ENCODE data around the gene E2F6.

- TF ChIP-seq CTCF (IDR thresholded peaks at IDR 0.05 in 8 of 11, conservative IDR thresholded peaks at IDR 0.05 in 3 of 11), result peak in 4 of 11 experiments; percentile 3 to 22 (median 17)
- TF ChIP-seq POLR2A (IDR thresholded peaks at IDR 0.05), result no peak
These were observed 47.9 kb downstream of the E2F6 start for GRCh38 chr2:11417946-11418585.

Data from spleen (tissue), 7 donors.